Measurements from ENCODE around the gene LRRC1.
"Not testable (repeated sequence)": the region's sequence is repeated elsewhere in the genome, so short reads cannot be mapped to it uniquely, and the experiment has no call there.

LRRC1 gene

GRCh38 chr6:53794720-53795339, at the start of gene LRRC1:
Gene LRRC1, plus strand, starts transcription at chr6:53795005. Its CDS starts 252 bp downstream, at chr6:53795257.
- peak; percentile 74 to 80 for DNase-seq (ENCODE audit: low read depth in 2 of 2)

GRCh38 chr6:53746442-53747103, 48.2 kb upstream of the LRRC1 start:
- DNase-seq (ENCODE audit: low read depth in 2 of 2) = no peak

DNA sequence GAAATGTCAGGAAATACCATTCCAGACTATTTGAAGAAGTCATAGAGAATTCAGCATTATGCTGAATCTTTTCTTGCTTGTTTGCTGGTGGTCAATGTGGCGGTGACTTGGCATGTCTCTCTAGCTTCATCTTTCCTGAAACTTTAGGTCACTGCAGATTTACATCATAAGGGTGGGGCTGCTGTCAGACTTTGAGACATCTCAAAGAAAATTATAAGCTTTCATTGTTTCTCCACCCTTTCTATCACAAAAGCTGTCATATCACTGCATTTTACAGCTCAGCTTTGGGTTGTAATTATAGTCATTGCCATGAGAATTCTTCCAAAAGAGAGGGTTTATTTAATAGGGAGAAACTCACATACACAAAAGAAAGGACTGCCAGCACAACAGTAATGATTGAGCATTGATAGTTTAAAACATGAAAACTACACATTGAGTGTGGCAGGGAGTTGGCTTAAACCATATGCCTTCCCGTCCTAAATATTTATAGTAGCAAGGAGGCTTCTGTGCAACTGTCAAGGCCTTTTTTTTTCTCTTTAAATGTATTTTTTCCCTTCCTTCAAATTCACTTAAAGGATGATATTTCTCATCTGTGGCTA, 44.7 kb upstream of the LRRC1 start:
- DNase-seq (ENCODE audit: low read depth in 2 of 2) = no peak

DNA sequence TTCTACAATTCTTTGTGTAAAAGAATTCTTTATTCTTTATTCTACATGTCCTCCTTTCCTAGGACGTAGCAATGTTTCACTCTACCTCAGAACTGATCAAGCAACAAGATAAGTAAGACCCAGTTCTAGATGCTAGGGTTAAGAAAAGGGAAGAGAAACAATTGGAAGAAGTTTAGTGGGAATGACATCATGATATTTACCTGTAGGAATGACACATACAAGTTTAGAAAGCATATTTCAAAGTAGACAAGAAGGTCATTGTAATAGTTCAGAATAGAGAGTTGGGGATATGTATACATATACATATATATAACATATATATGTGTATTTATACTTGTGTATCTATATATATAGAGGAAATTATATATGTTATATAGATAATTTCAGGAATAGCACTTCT, 43.4 kb upstream of the LRRC1 start:
- no peak for DNase-seq (ENCODE audit: low read depth in 2 of 2)

GRCh38 chr6:53752440-53752839, 42.4 kb upstream of the LRRC1 start:
- no peak for DNase-seq (ENCODE audit: low read depth in 2 of 2)

DNA sequence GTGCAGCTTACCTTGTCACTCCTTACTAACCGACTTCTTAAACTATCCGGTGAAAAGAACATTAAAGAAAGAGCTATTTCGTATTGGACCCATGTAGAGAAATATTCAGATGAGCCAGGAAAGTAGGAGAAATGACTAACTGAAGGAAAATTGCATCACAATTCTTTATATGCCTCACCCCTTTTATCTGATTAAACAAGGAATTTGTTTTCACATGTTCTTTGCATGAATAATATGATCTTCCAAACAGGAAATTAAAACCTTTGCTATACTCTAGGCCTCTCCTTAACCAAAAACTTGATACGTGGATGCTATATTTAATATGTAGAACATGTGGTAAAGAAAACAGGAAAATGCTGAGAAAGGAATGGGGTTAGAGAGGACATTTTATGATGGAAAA, 41.9 kb upstream of the LRRC1 start:
- DNase-seq (ENCODE audit: low read depth in 2 of 2) = peak; percentile 48 to 62

GRCh38 chr6:53754330-53754729, 40.5 kb upstream of the LRRC1 start:
- DNase-seq (ENCODE audit: low read depth in 2 of 2) = no peak

- DNase-seq (ENCODE audit: low read depth in 2 of 2) = no peak
Measured at GRCh38 chr6:53756396-53756795, 38.4 kb upstream of the LRRC1 start.

DNA sequence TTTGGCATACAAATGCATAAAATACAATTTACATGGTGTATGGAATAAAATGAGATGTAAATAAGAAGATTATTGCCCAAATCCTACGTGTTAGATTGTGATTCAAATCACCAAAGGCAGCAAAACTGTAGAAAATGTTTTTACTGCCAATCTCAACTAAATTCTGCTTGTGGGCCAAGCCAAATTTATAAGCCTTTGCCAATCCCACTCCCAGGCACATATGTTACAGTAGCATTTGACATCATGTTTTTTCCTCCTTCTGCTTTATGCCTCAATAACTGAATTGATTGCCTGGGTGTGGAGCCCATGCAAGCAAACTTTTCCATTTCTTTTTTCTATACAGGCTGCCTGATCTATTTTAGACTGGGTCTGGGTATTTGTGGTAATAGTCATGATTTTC, 36.3 kb upstream of the LRRC1 start:
- DNase-seq (ENCODE audit: low read depth in 2 of 2) = no peak

- no peak for DNase-seq (ENCODE audit: low read depth in 2 of 2)
Measured at GRCh38 chr6:53761036-53761435, 33.8 kb upstream of the LRRC1 start.

DNA sequence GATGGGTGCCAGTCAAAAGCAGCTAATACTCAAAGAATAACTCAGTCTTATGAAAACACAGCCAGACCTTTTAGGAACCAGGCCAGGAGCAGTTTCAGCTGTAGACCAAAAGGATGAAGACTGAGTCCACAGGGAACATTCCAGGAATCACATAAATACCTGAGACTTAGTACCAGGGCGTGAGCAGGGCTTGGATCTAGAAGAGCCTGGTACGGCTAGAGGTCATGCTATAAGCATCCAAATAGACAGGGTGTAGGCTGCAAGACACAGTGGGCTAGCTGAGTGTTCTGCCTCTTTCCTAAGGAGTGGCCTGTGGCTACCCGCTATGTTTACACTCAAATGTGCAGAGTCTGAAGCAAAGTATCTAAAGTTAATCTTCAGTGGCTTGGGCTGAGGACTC, 29.5 kb upstream of the LRRC1 start:
- DNase-seq (ENCODE audit: low read depth in 2 of 2) = no peak

- DNase-seq (ENCODE audit: low read depth in 2 of 2) = no peak
Measured at GRCh38 chr6:53766930-53767329, 27.9 kb upstream of the LRRC1 start.

GRCh38 chr6:53767941-53768340, 26.9 kb upstream of the LRRC1 start:
- DNase-seq (ENCODE audit: low read depth in 2 of 2) = no peak

- no peak for DNase-seq (ENCODE audit: low read depth in 2 of 2)
Measured at GRCh38 chr6:53768636-53769035, 26.2 kb upstream of the LRRC1 start.

- DNase-seq (ENCODE audit: low read depth in 2 of 2) = no peak
Measured at GRCh38 chr6:53770780-53771249, 24.0 kb upstream of the LRRC1 start.

DNA sequence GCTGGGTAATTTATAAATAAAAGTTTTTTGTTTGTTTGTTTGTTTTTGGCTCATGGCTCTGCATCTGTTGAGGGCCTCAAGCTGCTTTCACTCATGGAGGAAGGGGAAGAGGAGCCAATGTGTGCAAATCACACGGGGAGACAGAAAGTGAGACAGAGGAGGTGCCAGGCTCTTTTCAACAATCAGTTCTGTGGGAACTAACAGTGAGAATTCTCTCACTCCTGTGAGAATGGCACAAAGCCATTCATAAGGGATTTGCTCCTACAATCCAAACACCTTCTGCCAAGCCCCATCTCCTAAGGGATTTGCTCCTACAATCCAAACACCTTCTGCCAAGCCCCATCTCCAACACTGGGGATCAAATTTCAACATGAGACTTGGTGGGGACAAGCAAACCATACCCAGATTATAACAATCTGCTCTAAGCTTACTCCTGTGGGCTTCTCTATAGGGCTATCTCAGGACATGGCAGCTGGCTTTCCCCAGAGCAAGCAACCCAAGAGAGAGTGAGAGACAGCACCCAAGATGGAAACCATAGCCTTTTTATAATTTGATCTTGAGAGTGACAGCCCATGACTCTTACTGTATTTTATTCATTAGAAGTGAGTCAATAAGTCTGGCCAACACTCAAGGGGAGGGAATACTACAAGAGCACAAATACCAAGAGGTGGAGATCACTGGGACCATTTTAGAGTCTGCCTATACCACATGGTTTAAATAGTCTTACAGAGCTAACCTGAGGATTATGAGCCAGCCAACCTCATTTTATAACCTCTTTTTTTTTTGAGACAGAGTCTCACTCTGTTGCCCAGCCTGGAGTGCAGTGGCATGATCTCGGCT, 22.8 kb upstream of the LRRC1 start:
- no peak for DNase-seq (ENCODE audit: low read depth in 2 of 2)

DNA sequence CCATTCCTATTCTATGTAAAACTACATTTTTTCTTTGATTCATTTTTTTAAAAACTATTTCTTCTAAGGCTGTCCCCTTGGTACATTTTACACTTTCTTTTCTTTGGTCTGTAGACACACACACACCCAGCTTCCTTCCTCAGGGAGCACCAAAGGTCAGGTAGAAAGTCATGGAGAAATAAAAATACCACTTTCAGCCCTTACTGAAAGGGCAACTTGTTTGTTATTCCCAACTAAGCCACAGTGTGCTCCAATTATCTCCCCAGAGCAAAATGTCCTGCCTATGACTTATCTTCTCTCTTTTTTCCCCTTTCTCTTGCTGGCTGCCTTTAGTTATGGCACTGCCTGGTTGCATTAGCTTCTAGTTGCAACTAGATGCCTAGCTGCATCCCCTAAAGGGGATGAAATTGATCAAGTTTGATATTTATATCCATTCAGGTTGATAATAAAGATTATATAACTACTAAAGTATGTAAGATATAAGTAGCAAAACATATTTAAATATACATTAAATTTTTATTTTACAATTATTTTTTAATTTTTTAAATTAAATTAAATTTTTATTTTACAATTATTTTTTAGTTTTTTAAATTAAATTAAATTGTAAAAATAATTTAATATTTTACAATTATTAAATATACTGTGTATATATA, 21.6 kb upstream of the LRRC1 start:
- DNase-seq (ENCODE audit: low read depth in 2 of 2) = no peak

- not testable (repeated sequence) for DNase-seq (ENCODE audit: low read depth in 2 of 2)
Measured at GRCh38 chr6:53776152-53776551, 18.7 kb upstream of the LRRC1 start.

GRCh38 chr6:53784991-53785390, 9.8 kb upstream of the LRRC1 start:
- DNase-seq (ENCODE audit: low read depth in 2 of 2) = not testable (repeated sequence)

DNA sequence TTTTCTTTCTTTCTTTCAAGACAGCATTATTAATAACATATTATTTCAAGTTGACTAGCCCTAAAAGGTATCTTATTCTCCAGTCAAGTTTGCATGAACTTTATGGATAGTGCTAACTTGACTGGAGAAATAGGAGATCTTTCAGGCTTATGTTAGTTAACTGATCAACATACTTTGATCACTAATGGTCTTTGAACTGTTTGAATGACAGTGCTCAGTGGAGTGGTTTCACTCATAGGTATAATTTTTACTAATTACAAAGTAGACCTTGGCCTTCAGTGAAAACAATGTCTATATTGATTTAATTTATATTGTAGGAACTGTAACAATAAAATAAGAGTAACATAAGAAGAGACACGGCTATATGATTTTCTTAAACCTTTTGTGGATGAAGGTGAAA, 8.0 kb upstream of the LRRC1 start:
- DNase-seq (ENCODE audit: low read depth in 2 of 2) = no peak

DNA sequence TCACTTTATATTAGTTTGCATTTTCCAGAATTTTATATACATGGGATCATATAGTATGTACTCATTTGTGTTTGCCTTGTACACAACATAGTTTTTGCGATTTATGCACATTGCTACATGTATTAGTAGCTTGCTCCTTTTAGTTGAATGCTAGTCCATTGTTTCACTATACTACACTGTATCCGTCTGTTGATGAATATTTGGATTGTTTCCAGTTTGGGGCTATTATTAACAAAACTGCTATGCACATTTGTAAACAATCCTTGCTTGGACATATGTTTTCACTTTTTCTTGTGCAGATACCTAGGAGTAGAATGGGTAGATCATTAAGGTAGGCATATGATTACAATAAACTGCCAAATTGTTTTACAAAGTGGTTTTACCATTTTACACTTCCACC, 3.9 kb upstream of the LRRC1 start:
- DNase-seq (ENCODE audit: low read depth in 2 of 2) = no peak

DNA sequence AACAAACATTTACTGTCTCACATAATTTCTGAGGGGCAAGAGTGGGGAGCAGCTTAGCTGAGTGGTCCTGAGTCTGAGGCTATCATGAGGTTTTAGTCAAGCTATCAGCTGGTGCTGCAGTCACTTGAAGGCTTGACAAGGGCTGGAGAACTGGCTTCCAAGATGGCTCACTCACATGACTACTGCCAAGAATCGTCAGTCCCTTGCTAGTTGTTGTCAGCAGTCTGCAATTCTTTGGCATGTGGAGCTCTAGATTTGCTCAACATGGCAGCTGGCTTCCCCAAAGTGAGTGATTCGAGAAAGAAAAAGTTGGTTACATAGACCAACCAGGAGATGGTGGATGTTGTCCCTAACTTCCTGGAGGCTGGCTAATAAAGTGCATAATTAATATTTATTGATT, 2.8 kb upstream of the LRRC1 start:
- no peak for DNase-seq (ENCODE audit: low read depth in 2 of 2)
